Choroid plexus epithelial cell (primary cell): ENCODE results near the gene TFPT.

Experiments used
- DNase-seq: peaks from one replicate; pipeline ENCODE4 v3.0.0-alpha.2; 2010; ENCODE audit warnings: low read depth
- H3K4me3 ChIP-seq: 2 replicates; pipeline ENCODE4 v1.5.1; 2011; ENCODE audit warnings: low read depth, mild to moderate bottlenecking, control low read depth, low read length, moderate library complexity
- TF ChIP-seq, protein P1 (sequence below): conservative IDR thresholded peaks from 2 replicates; pipeline ENCODE4 v1.5.1; 2011; ENCODE audit warnings: low read depth, mild to moderate bottlenecking, control low read depth, inconsistent platforms, low read length, moderate library complexity

TFPT gene

DNA sequence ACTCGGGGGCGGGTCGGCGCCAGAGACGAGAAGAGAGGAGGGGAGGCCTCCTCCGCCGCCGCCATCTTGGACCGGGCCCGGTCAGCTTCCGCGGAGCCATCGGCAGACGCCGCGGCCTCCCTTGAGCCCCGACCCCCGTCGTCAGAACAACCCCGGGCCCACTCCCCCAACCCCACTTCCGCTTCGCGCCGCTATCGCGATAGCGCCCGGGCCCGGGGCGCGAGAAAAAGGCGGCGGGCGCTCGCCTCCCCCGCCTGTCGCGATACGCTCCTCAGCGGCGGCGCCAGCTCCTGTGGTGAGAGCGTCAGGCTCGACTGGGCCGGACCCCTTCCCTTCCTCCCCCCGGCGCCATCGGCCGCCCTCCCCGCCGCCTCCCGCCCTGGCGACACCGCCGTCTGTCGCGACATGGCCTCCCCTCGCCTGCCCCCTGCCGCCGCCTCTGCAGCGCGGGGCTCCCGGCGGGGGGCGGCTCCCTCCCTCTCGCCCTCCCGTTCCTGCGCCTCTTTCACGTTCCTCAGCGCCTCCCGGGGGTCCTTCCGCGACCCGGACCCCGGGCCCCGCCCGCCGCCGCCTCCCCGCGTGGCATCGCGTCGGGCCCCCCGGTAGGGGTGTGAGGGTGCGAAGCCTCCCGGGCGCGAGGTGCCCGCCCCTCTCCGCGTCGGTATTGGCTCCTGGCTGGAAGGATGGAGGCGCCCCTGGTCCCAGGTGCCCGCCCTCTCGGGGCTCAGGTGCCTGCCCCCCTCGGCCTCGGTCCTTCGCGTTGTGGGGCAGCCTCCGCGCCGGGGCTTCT lies 22.4 kb upstream of the TFPT start, which contains the start of gene CNOT3:
CNOT3 (plus strand) TSS at position 64 of the 790 bp plus-strand sequence. CDS start 5,217 bp downstream, outside the sequence.
- TF ChIP-seq, protein P1, sequence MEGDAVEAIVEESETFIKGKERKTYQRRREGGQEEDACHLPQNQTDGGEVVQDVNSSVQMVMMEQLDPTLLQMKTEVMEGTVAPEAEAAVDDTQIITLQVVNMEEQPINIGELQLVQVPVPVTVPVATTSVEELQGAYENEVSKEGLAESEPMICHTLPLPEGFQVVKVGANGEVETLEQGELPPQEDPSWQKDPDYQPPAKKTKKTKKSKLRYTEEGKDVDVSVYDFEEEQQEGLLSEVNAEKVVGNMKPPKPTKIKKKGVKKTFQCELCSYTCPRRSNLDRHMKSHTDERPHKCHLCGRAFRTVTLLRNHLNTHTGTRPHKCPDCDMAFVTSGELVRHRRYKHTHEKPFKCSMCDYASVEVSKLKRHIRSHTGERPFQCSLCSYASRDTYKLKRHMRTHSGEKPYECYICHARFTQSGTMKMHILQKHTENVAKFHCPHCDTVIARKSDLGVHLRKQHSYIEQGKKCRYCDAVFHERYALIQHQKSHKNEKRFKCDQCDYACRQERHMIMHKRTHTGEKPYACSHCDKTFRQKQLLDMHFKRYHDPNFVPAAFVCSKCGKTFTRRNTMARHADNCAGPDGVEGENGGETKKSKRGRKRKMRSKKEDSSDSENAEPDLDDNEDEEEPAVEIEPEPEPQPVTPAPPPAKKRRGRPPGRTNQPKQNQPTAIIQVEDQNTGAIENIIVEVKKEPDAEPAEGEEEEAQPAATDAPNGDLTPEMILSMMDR = no peak
- H3K4me3 ChIP-seq = peak within 1 kb of the TSS; percentile 86
- DNase-seq = no peak

DNA sequence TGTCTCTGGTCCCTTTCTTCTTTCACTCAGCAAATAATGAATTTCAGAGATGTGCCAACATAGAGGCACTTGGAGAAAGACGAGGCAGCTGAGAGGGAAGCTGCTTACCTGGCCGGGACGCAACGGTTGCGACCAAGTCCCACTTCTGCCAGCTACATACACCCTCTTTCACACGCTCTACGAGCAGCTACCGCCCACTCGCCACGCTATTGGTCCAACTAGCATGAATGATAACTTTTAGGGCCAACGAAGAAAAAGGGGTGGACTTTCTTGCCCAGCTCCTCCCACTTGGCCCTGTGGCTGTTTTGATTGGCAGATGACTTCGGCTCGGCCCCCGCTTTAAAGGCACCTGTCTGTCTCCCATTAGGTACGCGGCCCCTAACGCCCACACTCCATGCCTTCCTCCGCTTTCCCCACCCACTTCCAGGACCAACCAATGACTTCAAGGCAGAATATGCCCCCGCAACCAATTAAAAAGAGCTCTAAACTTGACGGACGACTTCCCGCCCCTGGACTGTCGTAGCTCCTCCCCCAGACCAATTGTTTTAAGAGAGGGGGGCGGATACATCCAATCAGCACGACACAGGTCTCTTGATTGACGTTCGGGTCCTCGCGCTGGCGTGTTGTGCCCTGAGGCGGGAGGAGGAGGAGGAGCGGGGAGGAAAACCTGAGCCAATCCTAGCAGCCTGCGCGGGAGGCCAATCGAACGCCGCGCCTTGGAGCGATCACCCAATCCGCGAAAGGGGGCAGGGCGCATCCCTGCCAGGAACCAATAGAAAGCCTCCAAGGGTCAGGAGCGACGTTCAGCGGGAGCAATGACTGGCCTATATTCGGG lies 21.6 kb upstream of the TFPT start:
- DNase-seq = peak; percentile 100
- TF ChIP-seq, protein P1 = no peak
- peak overlapping the region; percentile 86 for H3K4me3 ChIP-seq

DNA sequence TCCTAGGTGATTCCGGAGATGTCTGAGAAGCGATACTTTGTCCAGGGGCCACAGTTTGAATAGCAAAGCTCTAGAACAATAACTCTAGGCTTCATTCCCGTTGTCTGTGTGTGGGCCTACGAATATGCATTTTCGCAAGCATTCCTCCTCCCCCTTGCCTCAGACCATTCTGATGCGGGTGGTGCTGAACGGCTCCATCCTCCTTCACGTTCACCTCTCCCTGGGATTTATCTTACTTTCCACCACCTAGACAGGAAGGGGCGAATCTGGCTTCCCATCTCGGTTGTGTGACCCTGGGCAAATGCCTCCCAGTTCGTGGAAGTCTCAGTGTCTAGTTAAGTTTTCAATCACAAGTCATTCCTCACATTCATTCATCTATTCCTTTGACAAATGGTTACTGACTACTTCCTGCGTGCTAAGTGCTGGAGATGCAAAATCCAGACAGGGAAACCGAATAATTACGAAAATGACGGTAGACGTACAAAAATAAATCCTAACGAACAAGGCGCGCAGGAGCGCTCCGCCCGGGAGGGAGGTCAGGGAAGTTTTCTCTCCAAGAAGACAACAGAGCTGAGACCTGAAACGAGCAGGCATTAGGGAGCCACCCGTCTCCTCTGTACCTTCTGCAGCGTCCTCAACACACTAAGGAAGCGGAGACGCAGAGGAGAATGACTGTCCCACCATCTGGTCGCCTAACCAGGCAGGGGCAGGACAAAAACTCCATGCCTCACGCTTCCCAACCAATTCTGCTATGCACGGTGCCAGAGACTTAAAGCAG lies 20.8 kb upstream of the TFPT start:
- peak overlapping the region; percentile 66 for H3K4me3 ChIP-seq
- TF ChIP-seq, protein P1 = no peak
- DNase-seq = no peak

DNA sequence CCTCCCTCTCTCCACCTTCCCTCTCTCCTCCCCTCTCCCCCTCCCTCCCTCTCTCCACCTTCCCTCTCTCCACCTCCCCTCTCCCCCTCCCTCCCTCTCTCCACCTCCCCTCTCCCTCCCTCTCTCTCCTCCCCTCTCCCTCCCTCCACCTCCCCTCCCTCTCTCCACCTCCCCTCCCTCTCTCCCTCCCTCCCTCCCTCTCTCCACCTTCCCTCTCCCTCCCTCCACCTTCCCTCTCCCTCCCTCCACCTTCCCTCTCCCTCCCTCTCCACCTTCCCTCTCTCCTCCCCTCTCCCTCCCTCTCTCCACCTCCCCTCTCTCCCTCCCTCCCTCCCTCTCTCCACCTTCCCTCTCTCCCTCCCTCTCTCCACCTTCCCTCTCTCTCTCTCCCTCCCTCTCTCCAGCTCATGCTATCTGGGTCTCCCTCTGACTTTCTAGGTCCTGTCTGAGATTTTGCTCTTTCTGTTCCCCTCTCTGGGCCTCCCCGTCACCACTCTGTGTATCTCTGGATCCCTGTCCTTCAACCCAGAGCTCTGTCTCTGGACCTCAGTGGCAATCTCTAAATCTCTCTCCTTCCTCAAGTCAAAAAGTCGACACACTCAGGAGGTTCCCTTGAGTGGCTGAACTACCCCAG lies 18.6 kb upstream of the TFPT start:
- H3K4me3 ChIP-seq = no peak overlapping the region
- DNase-seq = no peak
- TF ChIP-seq, protein P1 = no peak

DNA sequence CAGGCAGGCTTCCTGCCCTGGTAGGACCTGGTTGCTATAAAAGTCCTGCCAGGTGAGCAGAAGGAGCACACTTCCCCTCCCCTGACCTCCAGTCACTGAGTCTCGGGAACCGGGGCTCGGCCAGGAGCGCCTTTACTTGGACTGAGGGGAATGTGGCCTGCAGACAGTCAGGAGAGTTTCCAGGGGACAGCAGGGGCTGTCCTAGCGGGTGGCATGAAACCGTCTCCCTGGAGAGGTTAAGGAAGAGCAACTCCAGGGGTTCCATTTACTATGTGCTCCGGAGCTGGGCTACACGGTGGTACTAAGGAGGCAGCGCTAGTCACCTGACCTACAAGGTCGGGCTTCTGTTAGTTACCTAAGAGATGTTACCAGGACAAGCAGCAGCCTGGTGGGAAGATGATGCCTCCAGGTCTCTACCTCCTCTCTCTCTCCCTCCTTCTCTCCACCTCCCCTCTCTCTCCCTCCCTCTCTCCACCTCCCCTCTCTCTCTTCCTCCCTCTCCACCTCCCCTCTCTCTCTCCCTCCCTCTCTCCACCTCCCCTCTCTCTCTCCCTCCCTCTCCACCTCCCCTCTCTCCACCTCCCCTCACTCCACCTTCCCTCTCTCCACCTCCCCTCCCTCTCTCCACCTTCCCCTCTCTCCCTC lies 18.0 kb upstream of the TFPT start:
- TF ChIP-seq, protein P1 = no peak
- DNase-seq = no peak
- H3K4me3 ChIP-seq = no peak overlapping the region

DNA sequence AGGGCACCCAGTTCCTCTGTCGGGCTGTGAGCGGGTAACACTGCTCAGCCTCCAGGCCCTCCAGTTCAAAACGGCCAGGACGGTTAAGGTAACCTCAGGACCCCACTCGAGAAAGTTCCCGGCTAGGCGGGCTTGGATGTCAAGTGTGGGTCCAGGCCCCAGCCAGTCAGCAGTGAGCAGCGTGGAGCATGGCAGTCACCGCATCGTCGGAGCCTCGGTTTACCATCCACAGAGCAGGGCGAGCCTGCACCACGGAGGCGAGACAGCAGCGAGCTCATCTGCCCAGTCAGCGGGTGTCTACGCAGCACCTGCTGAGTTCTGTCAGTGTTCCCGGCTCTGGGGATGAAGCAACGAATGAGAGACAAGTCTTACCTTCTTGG lies 14.2 kb upstream of the TFPT start:
- DNase-seq = no peak
- H3K4me3 ChIP-seq = no peak overlapping the region
- TF ChIP-seq, protein P1 = no peak
